A673 (cell line): ENCODE measurements around the gene MRPL20. TPM values are rescaled to one million over a fixed set of nuclear protein-coding genes. Genes with fewer than 3 reads are reported as not detected.
"Not testable (repeated sequence)": the region's sequence is repeated elsewhere in the genome, so short reads cannot be mapped to it uniquely, and the experiment has no call there.

ENCODE experiments used
- BruUV-seq: library from RNA; stranded (reverse); fragments of 400-500 nt; replicated peaks from 2 replicates; lab custom pipeline; 2021; lab: Mats Ljungman, UMichigan
- CTCF ChIA-PET: fragments of 300-600 bp; sonication (Branson Sonifier 250); formaldehyde crosslinking; loops from one replicate; lab custom pipeline; 2022; ENCODE audit warnings: antibody characterized with exemption; lab: Charles Lee
- POLR2A ChIA-PET: fragments of 300-600 bp; sonication (Branson Sonifier 250); formaldehyde crosslinking; loops from one replicate; lab custom pipeline; 2022; ENCODE audit warnings: antibody characterized with exemption; ENCODE audit not compliant: low non-redundant PET; lab: Charles Lee
- DNase-seq: peaks from one replicate; pipeline ENCODE4 v3.0.0-alpha.2; 2015; ENCODE audit warnings: low spot score
- H3K27ac ChIP-seq: fragments of 200-600 bp; sonication (generic); 2 replicates; pipeline ENCODE4 v1.5.1; 2016; ENCODE audit warnings: mixed run types, low read depth, mild to moderate bottlenecking, mixed read lengths, antibody characterized with exemption, low read length; ENCODE audit not compliant: poor library complexity, severe bottlenecking
- H3K27me3 ChIP-seq: fragments of 200-600 bp; sonication (generic); replicated peaks from 2 replicates; pipeline ENCODE4 v1.6.1; 2017; ENCODE audit warnings: mixed run types, low read depth, mild to moderate bottlenecking, mixed read lengths, antibody characterized with exemption, low read length; ENCODE audit not compliant: insufficient read depth, poor library complexity
- H3K36me3 ChIP-seq: fragments of 200-600 bp; sonication (generic); 2 replicates; pipeline ENCODE4 v1.6.1; 2016; ENCODE audit warnings: mixed run types, mild to moderate bottlenecking, mixed read lengths, antibody characterized with exemption, low read length; ENCODE audit not compliant: insufficient read depth, poor library complexity, severe bottlenecking
- H3K4me1 ChIP-seq: fragments of 200-600 bp; sonication (generic); 2 replicates; pipeline ENCODE4 v1.6.1; 2017; ENCODE audit warnings: mixed run types, mild to moderate bottlenecking, mixed read lengths, antibody characterized with exemption, low read length; ENCODE audit not compliant: insufficient read depth, poor library complexity, severe bottlenecking
- H3K4me3 ChIP-seq: fragments of 200-600 bp; sonication (generic); 2 replicates; pipeline ENCODE4 v1.5.1; 2016; ENCODE audit warnings: low read depth, mixed run types, mild to moderate bottlenecking, mixed read lengths, low read length; ENCODE audit not compliant: poor library complexity, severe bottlenecking
- H3K9me3 ChIP-seq: fragments of 200-600 bp; sonication (generic); 2 replicates; pipeline ENCODE4 v1.6.1; 2016; ENCODE audit warnings: mixed run types, low read depth, mild to moderate bottlenecking, mixed read lengths, antibody characterized with exemption, low read length; ENCODE audit not compliant: poor library complexity, severe bottlenecking
- CTCF ChIP-seq: fragments of 300-800, 200-600 bp; sonication (generic); conservative IDR thresholded peaks from 2 replicates; pipeline ENCODE4 v1.5.1; 2017; ENCODE audit warnings: low read depth, mild to moderate bottlenecking, antibody characterized with exemption, low read length, moderate library complexity, mixed read lengths
- EZH2 ChIP-seq: fragments of 200-600 bp; sonication (generic); IDR thresholded peaks from 2 replicates; pipeline ENCODE4 v1.6.1; 2017; ENCODE audit warnings: borderline replicate concordance, low read depth, mild to moderate bottlenecking, mixed read lengths, antibody characterized with exemption, low read length; ENCODE audit not compliant: poor library complexity, severe bottlenecking
- intact Hi-C: fragments of 100-400 bp; cut with micrococcal nuclease; formaldehyde crosslinking; loops from one replicate; pipeline ENCODE4 v1.10.0; 2022; ENCODE audit not compliant: unreplicated experiment
- total RNA-seq: library from RNA; stranded (reverse); gene quantifications from 2 replicates; pipeline ENCODE4 v1.2.3, GENCODE V29; 2021

Gene MRPL20
- total RNA-seq, 1 experiment from 2014 or later: 151 TPM

- POLR2A ChIA-PET, H3K9me3 ChIP-seq, H3K4me3 ChIP-seq, H3K27ac ChIP-seq, DNase-seq, CTCF ChIA-PET, H3K27me3 ChIP-seq, BruUV-seq, H3K36me3 ChIP-seq, H3K4me1 ChIP-seq: not testable (repeated sequence)
- intact Hi-C loops: loop anchor here (5.0 kb wide), 1 partner anchor 40 kb away; no protein-coding TSS in a partner anchor
Observed at GRCh38 chr1:1417396-1417795, 10.3 kb upstream of the MRPL20 start.

- Histone ChIP-seq H3K4me3 (no peak overlapping the region), H3K27ac (no peak overlapping the region), H3K27me3 (no peaks in the 10 kb centered on the region), H3K4me1 (no peaks in the 10 kb centered on the region), H3K9me3 (no peaks in the 10 kb centered on the region), H3K36me3 (no peaks in the 10 kb centered on the region)
- DNase-seq: no peak
- ChIA-PET CTCF (no interaction called here), POLR2A (interaction anchor here (0.6 kb wide), 1 partner anchor 394 kb away, joined by 4 read pairs; no protein-coding TSS in a partner anchor)
- TF ChIP-seq CTCF (no peak), EZH2 (no peak)
- BruUV-seq: no TSS peak
- intact Hi-C loops: loop anchor here (5.0 kb wide), 1 partner anchor 42 kb away; no protein-coding TSS in a partner anchor
Observed at GRCh38 chr1:1415751-1416150, 8.7 kb upstream of the MRPL20 start.

GRCh38 chr1:1412311-1412902 is 5.3 kb upstream of the MRPL20 start:
- POLR2A ChIA-PET, CTCF ChIA-PET: not testable (repeated sequence)

GRCh38 chr1:1411626-1412025 is 4.5 kb upstream of the MRPL20 start:
- BruUV-seq: no TSS peak
- Histone ChIP-seq H3K36me3 (peaks cover 4% of the 10 kb centered on the region), H3K4me3 (no peak overlapping the region), H3K27me3 (no peaks in the 10 kb centered on the region), H3K27ac (no peak overlapping the region), H3K4me1 (peaks cover 9% of the 10 kb centered on the region), H3K9me3 (no peaks in the 10 kb centered on the region)
- no peak for TF ChIP-seq EZH2
- TF ChIP-seq CTCF: no peak
- intact Hi-C loops: no loop called here
- CTCF ChIA-PET: no interaction called here
- DNase-seq: no peak
- POLR2A ChIA-PET: no interaction called here

More at GRCh38 chr1:1412311-1412902, 5.3 kb upstream of the MRPL20 start:
- intact Hi-C loops, H3K4me3 ChIP-seq, H3K27me3 ChIP-seq, H3K36me3 ChIP-seq, DNase-seq, H3K9me3 ChIP-seq, BruUV-seq, H3K4me1 ChIP-seq, H3K27ac ChIP-seq: not testable (repeated sequence)

GRCh38 chr1:1410238-1410637 is 3.1 kb upstream of the MRPL20 start:
- peaks cover 19% of the 10 kb centered on the region for H3K4me1 ChIP-seq
- CTCF ChIA-PET, H3K9me3 ChIP-seq, H3K4me3 ChIP-seq, H3K27ac ChIP-seq, H3K27me3 ChIP-seq, DNase-seq, intact Hi-C loops, POLR2A ChIA-PET, BruUV-seq: not testable (repeated sequence)
- peaks cover 13% of the 10 kb centered on the region for H3K36me3 ChIP-seq
